HG03064 (cell line): ENCODE data around the gene UBXN10.

Experiments
- ATAC-seq: cut with Tn5 transposase; IDR thresholded peaks from one replicate; pipeline ENCODE4 v1.9.1; 2021; ENCODE audit warnings: low read depth; ENCODE audit not compliant: unreplicated experiment

The UBXN10 gene

DNA sequence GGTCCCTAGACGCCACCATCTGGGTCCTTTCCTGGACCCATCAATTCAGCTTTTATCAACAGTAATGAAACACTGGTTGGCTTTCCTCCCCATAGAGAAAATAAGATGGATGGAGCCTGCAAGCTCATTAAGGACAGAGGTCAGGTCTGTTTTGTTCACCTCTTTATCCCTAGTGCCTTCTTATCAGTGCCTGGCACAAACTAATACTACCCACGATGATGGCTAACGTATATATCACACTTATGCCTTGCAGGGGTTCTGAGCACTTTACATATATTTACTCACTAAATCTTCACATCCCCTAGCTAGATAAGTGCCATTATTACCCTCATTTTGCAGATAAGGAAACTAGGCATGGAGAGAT is 5.1 kb upstream of the UBXN10 start:
- no peak for ATAC-seq

DNA sequence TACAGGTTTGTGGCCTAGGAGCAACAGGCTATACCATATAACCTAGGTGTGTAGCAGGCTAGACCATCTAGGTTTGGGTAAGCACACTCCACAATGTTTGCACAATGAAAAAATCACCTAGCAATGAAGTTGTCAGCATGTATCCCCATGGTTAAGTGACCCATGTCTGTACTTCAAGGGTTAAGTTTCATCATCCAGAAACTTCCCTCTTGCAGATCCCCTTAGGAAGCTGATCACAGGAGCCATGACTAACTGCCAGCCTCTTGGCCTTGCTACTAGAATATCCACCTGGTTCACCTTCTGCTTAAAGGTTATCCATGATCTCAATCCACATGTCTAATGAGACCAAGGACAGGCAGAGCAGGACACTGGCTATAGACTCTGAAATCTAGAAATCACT is 3.5 kb upstream of the UBXN10 start:
- no peak for ATAC-seq

DNA sequence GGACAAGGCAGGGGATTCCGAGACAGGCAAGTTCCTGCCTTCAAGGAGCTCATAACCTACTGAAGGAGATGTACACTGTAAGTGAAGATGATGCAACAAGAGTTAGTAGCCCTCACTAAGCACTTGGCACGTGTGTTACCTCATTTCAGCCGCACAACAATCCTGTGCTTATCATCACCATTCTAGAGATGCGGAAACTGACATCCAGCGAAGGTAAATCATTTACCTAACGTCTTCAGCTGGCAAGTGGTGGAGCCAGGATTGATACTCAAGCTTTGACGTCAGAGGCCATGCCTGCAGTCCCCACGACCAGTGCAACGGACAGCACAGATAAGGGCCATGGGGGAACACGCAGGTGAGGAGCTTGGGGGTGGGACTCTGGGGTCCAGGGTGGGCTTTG is 2.9 kb upstream of the UBXN10 start:
- ATAC-seq: no peak

DNA sequence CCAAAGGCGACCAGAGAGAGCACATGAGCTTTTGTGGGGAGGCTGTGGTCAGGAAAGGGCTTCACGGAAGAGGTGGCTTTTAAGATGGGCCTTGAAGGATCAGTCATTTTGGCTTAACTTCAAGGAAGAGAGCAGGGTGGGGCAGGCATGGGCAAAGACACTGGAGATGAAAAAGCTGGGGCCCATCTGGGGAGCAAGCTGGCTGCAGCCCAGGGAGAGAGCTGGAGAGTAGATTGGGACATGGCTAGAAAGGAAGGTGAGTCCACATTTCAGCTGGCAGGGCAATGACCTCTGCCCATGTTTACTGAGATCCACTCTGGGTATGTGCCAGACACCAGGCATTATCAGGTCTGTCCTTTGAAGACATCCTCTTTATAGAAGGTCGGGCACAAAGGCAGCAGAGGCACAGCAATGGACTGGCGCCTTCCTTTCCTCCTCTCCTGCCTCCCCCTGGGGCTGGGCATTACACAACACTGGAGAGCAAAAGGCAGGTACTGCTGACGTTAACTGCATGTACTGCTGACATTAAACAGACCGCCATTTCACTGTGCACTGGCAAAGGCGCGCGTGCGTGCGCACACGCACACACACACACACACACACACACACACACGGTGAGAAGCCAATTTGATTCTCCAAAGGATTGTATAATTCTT is 2.2 kb upstream of the UBXN10 start:
- ATAC-seq: no peak

DNA sequence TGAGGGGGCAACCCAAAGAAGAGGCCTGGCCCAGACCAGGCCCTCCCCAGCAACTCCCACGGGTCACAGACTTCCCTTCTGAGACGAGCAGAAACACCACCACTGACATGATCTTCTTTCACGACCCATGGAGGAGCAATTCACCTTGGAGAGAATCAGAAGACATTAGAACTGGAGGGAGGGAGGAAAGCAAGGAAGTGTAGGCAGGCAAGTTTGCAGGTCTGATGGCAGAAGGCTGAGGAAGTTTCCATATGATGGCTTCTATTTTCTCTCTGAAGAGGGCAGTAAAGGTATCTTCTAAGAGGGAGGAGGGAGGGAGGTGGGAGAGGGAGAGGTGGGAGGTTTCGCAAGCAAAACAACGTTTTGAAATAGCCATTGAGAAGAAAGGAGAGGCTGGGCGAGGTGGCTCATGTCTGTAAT is 1.4 kb upstream of the UBXN10 start:
- ATAC-seq: no peak

DNA sequence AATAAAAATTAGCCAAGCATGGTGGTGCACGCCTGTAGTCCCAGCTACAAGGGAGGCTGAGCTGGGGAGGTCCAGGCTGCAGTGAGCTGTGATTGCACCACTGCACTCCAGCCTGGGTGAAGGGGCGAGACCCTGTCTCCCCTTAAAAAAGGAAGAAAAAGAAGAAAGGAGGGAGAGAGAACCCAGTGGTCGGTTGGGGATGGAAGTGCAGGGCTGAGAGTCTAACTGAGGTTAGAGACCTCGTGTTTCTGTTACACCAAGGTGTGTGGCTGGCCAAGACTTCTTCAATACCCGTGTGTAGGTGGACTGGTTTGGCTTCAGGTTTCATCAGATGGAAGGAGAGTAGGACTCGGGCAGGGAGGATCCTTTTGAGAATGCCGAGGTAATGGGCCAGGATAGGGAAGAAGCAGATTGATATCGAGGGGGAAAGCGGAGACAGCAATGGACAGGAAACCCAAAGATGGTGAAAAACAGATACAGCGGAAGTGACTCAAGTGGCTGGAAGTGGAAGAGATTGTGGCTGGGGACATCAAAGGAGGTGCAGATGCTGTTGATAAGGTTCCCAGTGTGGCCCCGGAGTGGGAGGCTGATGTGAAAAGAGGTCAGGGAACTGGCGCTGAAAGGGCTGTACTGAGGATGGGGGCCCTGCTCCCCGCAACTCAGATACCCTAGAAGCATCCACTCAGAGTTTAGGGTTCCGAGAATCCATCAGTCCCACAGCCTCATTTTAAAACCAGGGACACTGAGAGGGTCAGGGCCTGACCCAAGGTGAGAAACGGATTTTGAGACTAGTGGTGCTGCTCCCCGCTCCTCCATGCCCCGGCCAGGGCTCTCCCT is 681 bp upstream of the UBXN10 start:
- no peak for ATAC-seq

DNA sequence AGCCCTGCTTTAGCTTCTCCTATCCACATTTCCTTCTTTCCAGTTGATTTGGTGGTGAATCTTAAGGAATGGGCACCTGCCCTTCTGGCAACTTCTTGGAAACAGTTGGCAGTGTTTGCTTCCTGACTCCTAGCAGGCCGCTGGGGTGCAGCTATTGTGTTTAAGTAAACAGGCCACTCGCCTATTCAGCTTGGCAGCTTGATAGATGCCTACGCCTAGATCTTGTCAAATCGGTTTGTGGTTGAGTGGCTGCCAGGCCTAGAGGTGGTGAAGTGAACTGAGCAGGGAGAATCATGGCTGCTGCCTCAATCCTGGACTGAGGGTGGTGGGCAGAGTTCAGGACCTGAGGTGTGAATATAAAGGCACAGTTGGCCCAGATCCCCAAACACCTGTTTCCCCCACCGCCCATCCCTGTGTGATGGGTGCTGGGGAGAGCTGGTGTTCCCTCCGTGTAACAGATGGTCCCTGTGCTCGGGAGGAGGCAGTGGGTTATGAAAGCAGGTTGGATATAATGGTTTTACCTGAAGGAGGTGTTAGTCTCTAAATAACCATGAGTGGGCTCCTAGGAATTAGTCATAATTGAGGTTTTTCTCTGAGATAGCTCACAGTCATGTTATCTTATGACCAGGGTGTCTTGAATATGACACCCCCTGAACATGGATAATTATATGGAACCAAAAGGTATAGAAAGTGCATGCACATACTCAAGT is 1.4 kb downstream of the UBXN10 start:
- no peak for ATAC-seq

DNA sequence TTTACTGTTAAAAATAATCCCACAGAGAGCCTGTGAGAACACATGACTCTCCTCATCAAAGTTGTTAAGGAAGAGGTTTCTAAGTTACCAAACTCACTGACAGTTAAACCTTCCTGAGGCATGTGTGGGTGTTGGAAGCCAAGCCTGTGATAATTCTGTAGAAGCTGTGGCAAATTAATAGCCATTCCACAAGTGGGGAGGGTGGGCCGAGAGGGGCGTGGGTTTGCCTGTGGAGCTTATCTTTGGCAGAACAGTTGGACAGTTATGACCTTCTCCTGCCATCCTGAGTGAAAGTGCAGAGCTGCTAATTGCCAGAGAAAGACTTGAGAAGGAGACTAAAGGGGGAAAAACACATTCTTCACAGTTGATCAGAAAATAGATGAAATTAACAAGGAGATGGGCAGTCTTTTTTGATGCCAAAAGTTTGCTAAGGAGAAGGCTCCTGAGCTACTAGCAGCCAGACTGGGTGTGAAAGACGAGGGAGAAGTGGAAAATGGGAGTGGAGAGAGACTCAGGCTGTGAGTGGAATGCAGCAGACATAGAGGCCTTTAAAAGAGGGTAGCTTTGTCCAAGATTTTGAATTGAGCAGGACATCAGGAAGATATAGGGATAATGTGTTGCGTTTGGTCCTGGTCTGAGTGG is 2.0 kb downstream of the UBXN10 start:
- ATAC-seq: no peak

DNA sequence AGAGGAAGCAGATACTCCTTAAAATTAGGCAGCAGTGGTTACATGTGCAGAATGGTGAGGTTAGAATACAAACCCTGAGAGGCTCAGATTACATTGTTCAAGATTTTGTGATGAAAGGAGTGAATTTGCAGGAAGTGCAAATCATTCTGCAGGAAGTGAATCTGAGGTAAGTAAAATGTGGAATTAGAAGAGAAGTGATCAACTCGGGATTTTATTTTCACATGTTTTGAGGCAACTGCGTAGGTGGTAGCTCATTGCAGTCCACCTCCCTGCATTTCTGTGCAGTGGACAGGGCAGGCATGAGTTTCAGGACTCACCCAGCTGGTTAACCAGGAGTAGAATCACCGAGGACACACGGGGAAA is 2.5 kb downstream of the UBXN10 start:
- ATAC-seq: no peak

DNA sequence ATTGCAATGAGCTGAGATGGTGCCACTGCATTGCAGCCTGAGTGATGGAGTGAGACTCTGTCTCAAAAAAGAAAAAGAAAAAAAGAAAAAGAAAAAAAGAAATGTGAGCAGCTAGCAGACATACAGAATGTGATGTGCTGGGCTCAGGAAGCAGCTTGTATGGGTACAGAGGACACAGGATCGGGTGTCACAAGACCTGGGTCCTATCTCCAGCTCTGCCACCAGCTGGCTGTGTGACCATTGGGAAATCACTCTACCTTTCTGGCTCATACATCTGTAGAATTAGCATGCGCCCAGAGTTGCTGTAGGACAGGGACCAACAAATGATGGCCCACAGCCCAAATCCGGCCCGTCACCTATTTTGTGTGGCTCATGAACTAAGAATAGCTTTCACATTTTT is 3.8 kb downstream of the UBXN10 start:
- ATAC-seq: no peak

DNA sequence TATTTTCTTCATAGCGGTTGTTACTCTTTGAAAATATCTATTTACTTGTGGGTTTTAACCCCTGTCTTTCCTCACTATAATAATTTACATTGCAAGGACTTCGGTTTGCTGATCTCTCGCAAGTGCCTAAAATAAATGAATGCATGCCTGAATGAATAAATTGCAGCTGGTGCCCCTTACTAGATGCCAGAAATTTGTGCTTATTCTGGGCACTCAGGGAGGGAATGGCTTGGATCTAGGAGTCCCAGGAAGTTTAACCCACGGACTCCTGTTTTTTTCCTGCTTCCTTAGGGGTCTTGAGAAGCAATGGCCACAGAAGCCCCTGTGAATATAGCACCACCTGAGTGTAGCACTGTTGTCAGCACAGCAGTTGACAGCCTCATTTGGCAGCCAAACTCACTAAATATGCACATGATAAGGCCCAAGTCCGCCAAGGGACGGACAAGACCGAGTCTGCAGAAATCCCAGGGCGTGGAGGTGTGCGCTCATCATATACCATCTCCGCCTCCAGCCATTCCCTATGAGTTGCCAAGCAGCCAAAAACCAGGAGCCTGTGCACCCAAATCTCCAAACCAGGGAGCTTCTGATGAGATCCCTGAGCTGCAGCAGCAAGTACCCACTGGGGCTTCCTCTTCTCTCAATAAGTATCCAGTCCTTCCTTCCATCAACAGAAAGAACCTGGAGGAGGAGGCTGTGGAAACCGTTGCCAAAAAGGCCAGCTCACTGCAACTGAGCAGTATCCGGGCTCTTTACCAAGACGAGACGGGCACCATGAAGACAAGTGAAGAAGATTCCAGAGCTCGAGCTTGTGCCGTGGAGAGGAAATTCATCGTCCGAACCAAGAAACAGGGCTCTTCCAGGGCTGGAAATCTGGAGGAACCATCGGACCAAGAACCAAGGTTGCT is 4.6 kb downstream of the UBXN10 start:
- ATAC-seq: no peak

DNA sequence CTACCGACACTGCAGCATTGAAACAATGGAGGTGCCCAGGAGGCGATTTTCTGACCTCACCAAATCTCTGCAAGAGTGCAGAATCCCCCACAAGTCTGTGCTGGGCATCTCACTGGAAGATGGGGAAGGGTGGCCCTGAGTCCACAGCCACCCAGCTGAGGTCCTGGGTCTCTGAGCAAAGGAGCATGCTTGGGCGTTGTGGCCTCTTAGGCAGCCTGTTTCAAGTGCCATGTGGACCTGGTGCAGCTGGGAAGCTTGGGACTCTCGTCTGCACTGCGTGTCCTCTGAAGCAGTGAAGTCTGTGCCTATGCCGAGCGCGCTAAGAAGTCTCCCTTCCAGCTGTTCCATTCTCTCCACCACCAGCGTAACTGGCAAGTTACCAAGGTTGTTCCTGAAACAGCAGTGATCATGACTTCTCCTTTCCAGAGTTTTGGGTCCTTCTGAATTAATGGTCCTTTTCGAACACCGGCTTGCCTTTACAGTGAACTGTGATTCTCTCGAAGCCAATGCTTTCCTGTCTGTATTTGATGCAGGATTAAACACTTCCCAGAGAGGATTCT is 5.5 kb downstream of the UBXN10 start:
- ATAC-seq: no peak

DNA sequence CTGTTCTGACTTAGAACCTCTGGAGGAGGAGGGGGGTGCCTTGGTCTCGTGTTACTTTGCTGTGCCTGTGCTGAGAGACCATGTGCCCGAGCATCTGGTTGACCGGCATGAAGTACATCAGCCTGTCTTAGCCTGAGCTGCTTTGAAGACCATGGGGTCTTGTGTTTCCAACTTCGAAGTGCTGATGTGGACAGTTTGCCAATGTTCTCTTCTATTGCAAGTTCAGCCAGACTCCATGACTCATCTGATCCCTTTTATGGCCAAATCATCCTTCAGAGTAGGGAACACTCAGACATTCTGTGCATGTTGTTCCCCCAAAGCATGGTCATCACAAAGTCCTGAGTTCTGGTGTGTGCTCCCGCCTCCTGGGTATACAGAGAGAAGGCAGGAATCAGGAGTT is 6.5 kb downstream of the UBXN10 start:
- no peak for ATAC-seq

DNA sequence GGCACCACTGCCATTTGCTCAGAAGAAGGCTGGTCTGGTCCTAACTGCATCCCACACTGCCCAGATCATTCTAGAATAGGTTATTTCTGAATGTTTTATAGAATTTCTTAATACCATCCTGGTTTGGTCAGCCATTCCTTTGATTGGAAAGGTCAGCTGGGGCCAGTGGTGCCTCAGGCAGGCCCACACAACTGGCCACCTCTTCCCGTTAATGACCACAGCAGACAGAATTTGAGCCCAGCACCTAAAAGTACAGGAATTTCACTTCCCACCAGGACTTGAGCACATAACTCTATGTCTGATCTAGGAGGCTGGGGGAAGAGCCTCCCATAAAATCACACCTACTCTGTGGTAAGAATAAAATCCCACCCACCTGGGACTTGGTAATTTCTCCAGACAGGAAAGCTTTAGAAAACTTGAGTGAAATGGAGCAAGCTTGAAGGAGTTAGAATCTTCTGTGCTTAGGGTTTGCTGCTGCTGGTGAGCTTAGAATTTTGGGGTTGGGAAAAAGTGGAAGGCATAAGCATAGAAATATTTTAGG is 7.0 kb downstream of the UBXN10 start:
- ATAC-seq: no peak

DNA sequence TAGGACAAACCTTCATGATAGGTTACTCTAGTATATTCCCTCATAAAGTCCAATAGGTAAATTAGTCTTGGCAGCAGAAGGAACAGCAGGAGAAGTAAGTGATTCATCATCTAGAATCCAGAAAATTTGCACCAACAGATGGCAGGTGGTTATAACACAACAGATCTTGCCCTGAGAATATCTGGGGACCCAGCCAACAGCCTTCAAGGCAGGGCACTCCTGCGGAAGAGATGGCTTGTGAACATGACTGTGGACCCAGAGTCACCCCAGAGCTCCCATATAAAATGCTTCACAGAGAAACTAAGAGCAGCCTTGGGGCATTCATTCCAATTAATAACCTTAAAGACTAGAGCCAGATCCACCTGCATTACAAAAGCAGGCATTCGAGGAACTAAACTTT is 8.3 kb downstream of the UBXN10 start:
- ATAC-seq: no peak

DNA sequence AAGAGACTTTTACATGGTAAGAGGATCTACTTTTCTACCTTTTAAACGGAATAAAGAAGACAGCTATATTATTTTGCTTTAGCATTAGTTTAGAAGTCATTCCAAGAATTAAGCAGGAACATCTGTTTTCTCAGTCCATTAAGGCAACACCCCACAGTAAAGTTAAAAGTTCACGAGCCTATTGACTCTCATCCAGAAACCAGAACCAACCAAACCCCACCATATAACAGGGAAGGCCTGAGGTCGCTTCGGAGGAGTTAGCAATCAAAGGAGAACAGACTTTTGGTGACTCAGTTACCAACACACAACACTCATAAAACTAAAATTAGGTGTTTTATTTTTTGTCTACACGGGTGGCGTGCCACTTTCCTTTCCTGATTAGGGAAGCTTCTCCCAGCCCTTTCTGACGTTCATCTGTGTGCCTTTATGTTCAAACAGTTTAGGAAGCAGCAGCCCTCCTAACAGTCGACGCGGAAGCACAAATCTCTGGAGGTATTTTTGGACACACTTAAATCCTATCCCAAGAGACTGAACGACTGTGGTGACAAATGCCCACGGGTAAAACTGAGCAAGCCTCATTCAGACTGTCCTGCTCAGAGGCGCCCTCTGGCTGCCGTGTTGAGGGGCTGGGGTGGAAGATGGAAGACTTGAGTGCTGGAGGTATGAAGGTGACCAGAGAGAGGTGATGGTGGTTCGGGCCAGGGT is 9.0 kb downstream of the UBXN10 start:
- no peak for ATAC-seq

DNA sequence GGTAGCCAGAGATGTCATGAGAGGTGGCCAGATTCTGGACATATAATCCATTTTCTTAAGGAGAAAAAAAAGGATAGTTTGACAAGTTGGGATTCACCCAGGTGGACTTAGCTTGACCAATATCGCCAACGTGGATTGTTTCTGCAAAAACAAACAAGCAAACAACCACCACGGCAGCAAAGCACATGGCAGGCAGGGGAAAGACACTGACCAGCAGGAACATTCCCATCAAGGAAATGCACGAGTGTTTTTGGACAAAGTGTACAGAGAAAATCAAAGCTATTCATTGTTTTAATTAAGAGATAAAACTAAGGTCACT is 9.5 kb downstream of the UBXN10 start:
- no peak for ATAC-seq

DNA sequence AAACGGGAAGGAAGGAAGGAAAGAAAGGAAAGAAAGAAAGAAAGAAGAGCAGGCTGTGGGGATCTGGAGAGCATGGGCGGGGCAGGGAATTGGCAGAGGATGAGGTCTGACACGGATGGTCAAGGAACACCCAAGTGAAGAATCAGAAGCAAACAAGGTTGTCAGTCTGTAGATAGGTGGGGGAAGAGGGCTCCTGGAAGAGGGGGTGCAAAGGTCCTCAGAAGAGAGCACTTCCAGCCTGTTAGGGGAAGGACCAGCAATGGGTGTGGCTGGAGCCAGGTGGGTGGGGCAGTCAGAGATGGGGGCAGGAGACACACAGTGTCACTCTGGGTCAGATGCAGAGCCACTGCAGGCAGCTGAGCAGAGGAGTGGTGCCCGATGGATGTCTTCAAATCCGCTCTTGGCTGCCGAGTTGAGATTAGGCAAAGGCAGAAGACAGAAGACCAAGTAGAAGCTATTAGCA is 11.5 kb downstream of the UBXN10 start:
- no peak for ATAC-seq

DNA sequence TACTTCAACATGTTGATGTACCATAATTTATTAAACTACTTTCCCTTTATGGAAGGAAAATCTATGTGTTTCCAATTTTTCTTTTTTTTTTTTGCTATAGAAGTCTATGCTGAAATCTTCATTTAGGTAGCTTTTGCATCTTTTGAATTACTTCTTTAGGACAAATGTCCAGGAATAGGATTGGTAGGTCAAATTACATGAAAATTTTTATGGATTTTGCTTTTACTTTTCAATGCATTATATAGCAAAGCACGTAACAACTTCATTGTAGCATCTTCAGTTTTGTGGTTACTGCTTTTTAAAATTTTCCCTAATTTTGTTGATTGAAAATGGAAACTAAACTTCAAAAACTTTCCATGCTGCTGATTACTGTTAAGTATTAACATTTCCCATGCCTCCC is 12.4 kb downstream of the UBXN10 start:
- ATAC-seq: no peak
